DMS 273 treated with DMSO at 0.1 percent for 48 hours (cell line): ENCODE data around the gene PAK4.

ENCODE experiments used
- DNase-seq: peaks from one replicate; lab custom pipeline; 2025; lab: John Stamatoyannopoulos, UW

Gene PAK4

GRCh38 chr19:39180749-39181148 is 55.2 kb downstream of the PAK4 start:
- no peak for DNase-seq

GRCh38 chr19:39181500-39182173 is 56.1 kb downstream of the PAK4 start:
- DNase-seq = no peak

GRCh38 chr19:39182174-39182505 is 56.6 kb downstream of the PAK4 start:
- no peak for DNase-seq

GRCh38 chr19:39183104-39183503 is 57.5 kb downstream of the PAK4 start:
- no peak for DNase-seq

- DNase-seq = no peak
Observed at GRCh38 chr19:39186391-39186790, 60.8 kb downstream of the PAK4 start.

GRCh38 chr19:39187552-39187943 is 62.0 kb downstream of the PAK4 start:
- DNase-seq = no peak

GRCh38 chr19:39188960-39189359 is 63.4 kb downstream of the PAK4 start:
- DNase-seq = no peak

- no peak for DNase-seq
Observed at GRCh38 chr19:39190768-39191167, 65.2 kb downstream of the PAK4 start.

GRCh38 chr19:39192846-39193245 is 67.3 kb downstream of the PAK4 start:
- DNase-seq = no peak

GRCh38 chr19:39193803-39194202 is 68.2 kb downstream of the PAK4 start:
- no peak for DNase-seq

- DNase-seq = no peak
Observed at GRCh38 chr19:39194832-39195542, 69.4 kb downstream of the PAK4 start.

GRCh38 chr19:39195755-39196154 is 70.2 kb downstream of the PAK4 start:
- no peak for DNase-seq

GRCh38 chr19:39196320-39196719 is 70.7 kb downstream of the PAK4 start:
- no peak for DNase-seq

- no peak for DNase-seq
Observed at GRCh38 chr19:39196860-39197562, 71.4 kb downstream of the PAK4 start, which contains the start of gene NCCRP1. Gene NCCRP1, plus strand, starts transcription at chr19:39196964. Its CDS starts 19 bp downstream, at chr19:39196983.

- no peak for DNase-seq
Observed at GRCh38 chr19:39197808-39198207, 72.2 kb downstream of the PAK4 start.

GRCh38 chr19:39199025-39199424 is 73.4 kb downstream of the PAK4 start:
- no peak for DNase-seq

GRCh38 chr19:39200066-39200802 is 74.6 kb downstream of the PAK4 start:
- DNase-seq = no peak

- no peak for DNase-seq
Observed at GRCh38 chr19:39200803-39201115, 75.2 kb downstream of the PAK4 start.

GRCh38 chr19:39202998-39203355 is 77.4 kb downstream of the PAK4 start:
- DNase-seq = no peak

GRCh38 chr19:39203372-39204341 is 78.1 kb downstream of the PAK4 start, which contains the start of gene SYCN:
Gene SYCN, minus strand, starts transcription at chr19:39204263. Its CDS starts 9 bp downstream, at chr19:39204254.
- no peak for DNase-seq

GRCh38 chr19:39205449-39205764 is 79.8 kb downstream of the PAK4 start:
- no peak for DNase-seq

- no peak for DNase-seq
Observed at GRCh38 chr19:39206122-39206521, 80.5 kb downstream of the PAK4 start.
